Embryonic facial prominence (tissue), 1 donor: ENCODE data around the gene HOXC5.

Experiments used
- DNase-seq: peaks from one replicate; pipeline ENCODE4 v3.0.0-alpha.2; 2016; ENCODE audit errors: extremely low spot score

The HOXC5 gene

GRCh38 chr12:53995378-53996239 is 37.2 kb upstream of the HOXC5 start:
- DNase-seq, result no peak

GRCh38 chr12:53996240-53997203 is 36.3 kb upstream of the HOXC5 start:
- DNase-seq, result no peak

GRCh38 chr12:53997204-53998109 is 35.4 kb upstream of the HOXC5 start:
- DNase-seq, result no peak

GRCh38 chr12:53998110-53998899 is 34.5 kb upstream of the HOXC5 start:
- DNase-seq, result no peak

GRCh38 chr12:53998900-53999236 is 34.0 kb upstream of the HOXC5 start:
- no peak for DNase-seq

- DNase-seq, result no peak
Measured at GRCh38 chr12:53999559-54000115, 33.2 kb upstream of the HOXC5 start.

GRCh38 chr12:54000116-54001114 is 32.4 kb upstream of the HOXC5 start, which contains the start of gene HOXC9:
TSS of gene HOXC9 (plus strand) at chr12:54000161. CDS start at chr12:54000189, 28 bp downstream.
- DNase-seq, result no peak

- DNase-seq, result no peak
Measured at GRCh38 chr12:54001283-54002187, 31.3 kb upstream of the HOXC5 start.

- no peak for DNase-seq
Measured at GRCh38 chr12:54002278-54002914, 30.5 kb upstream of the HOXC5 start.

GRCh38 chr12:54002915-54003389 is 29.9 kb upstream of the HOXC5 start:
- DNase-seq, result no peak

- DNase-seq, result no peak
Measured at GRCh38 chr12:54003625-54004024, 29.2 kb upstream of the HOXC5 start.

- DNase-seq, result no peak
Measured at GRCh38 chr12:54004063-54004840, 28.6 kb upstream of the HOXC5 start.

- DNase-seq, result no peak
Measured at GRCh38 chr12:54004841-54005530, 27.9 kb upstream of the HOXC5 start.

- no peak for DNase-seq
Measured at GRCh38 chr12:54005531-54005852, 27.4 kb upstream of the HOXC5 start.

GRCh38 chr12:54005853-54006558 is 26.8 kb upstream of the HOXC5 start:
- DNase-seq, result peak; percentile 29
